ENCODE data around the gene WASHC4.
"Not testable (repeated sequence)": the region's sequence is repeated elsewhere in the genome, so short reads cannot be mapped to it uniquely, and the experiment has no call there.

WASHC4 gene

DNA sequence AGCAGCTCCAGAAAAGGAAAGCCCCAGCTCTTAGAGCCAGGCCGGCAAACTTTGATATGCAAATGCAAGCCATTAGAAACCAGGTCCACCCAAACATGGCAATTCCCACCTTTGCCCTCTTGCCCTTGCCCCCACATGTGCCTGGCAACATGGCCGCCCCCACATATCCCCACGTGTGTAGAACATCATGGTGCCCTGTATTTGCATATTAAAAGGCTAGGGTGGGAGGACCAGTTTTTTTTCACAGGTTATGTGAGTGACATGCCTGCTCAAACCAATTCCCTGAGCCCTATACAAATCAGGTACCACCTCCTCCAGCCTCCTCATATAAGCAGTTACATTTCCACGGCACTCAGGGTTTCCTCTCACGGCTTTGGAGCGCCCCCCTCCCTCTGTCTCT lies 17.2 kb upstream of the WASHC4 start:
- DNase-seq (ENCODE audit: low read depth in 2 of 2): no peak

DNA sequence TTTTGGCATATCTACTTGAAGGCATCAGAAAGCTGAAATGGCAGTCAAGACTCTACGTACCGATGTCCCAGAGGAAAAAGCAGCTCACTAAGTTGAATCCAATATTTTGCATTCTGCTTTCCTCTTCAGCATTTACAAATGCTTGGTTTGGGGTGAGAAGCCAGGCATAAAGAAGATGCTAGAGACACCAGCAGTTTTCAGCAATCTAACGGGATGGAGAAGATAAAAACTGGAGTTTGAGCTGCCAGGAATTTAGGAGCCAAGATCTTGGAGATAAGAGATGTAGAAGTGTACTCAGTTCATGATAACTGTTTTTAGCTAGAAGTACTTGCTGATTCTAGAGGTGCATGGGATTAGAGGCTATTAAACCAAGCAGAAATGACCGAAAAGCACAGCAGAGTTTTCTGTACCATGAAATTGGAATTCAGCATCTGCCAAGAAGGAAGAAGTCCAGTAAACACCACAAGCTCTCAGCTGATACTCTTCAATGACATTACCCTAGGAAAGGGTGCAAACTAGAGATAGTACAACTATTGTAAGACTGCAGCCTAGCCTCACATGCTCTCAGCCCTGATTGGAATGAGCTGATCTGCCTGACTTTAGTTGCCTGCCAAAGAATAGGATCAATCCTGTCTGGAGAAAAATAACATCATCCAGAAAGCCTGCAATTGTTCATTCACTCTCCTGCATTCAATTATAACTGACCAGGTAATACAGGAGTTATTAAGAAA lies 15.9 kb upstream of the WASHC4 start:
- DNase-seq (ENCODE audit: low read depth in 2 of 2): no peak

DNA sequence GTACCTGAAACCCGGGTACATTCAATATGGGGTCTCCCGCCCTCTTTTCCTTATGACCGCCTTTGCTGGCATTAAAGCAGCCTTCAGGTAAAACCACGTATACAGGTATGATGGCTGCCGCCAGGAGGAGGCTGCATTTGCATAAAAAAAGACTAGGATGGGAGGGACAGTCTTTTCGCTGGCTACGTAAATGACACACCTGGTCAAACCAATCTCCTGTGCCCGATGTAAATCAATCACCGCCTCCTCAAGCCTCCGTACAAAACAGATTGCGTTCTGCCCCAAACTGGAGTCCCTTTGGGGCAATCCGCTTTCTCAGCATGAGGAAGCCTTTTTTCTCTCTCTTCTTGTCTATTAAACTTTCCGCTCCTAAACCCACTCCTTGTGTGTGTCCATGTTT lies 15.2 kb upstream of the WASHC4 start:
- DNase-seq (ENCODE audit: low read depth in 2 of 2): no peak

DNA sequence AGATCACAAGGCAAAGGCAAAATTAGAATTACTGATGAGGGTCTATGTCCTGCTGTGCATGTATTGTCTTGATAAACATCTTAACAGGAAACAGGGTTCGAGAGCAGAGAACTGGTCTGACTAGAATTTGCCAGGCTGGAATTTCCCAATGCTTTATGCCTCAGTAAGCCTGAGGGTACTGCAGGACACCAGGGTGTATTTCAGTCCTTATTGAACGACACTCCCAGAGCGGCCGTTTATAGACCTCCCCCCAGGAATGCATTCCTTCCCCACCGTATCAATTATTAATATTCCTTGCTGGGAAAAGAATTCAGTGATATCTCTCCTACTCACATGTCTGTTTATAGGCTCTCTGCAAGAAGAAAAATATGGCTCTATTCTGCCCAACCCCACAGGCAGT lies 12.2 kb upstream of the WASHC4 start:
- DNase-seq (ENCODE audit: low read depth in 2 of 2): not testable (repeated sequence)

DNA sequence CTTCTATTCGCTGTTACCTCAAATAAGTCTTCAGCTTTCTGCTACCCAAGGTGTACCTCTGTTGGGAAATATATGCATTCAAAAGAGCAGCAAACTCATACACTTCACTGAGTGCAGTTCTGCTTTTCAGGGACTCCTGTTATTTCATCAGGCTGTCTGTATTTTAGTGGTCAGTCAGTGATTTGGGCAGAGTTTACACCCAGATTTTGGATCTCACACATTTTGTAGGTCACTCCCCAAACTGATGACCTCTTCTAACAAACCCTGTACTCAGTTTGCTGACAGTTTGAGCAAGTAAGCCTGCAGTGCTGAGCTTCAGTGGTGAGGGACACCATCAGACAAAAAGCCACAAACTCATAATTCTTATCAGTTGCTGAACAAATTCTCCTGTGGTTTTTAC lies 8.2 kb upstream of the WASHC4 start:
- no peak for DNase-seq (ENCODE audit: low read depth in 2 of 2)

DNA sequence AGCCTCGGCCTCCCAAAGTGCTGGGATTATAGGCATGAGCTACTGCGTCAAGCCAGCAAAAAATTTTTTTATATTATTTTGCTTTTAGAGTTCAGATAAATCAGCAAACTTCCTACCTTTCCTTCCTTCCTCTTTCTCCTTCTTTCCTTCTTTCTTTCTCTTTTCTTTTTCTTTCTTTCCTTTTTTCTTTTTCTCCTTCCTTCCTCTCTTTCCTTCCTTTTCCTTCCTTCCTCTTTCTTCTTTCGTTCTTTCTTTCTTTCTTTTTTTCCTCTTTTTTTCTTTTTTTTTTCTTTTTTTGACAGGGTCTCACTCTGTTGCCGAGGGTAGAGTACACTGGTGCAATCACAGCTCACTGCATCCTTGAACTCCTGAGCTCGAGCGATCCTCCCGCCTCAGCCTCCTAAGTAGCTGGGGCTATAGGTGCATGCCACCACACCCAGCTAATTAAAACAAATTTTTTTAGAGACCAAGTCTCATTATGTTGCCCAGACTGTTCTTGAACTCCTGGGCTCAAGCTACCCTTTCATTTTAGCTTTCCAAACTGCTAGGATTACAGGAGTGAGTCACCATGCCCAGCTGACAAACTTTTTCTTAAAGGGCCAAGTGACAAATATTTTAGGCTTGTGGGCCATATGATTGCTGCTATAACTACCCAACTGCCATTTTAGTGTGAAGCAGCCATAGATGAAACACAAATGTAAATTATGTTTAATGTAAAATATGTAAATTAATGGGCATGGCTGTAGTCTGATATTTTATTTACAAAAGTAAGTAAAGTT lies 7.1 kb upstream of the WASHC4 start:
- no peak for DNase-seq (ENCODE audit: low read depth in 2 of 2)

DNA sequence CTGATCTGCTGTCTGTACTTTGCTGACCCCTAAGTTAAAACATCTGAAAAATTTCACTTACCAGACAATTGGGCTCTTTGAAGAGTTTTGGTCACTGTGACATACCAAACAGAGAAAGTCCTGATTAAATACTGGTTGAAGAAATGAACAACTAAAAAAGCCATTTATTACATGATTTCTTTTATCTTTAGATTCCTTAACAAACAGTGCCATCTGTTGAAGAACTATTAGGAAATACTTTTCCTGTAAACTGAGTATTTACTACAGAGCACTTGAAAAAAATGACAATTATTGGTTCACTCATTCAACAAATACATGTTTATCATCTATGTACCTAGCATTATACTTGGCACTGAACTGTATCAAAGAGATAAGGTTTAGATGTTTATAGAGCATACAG lies 6.5 kb upstream of the WASHC4 start:
- DNase-seq (ENCODE audit: low read depth in 2 of 2): no peak

DNA sequence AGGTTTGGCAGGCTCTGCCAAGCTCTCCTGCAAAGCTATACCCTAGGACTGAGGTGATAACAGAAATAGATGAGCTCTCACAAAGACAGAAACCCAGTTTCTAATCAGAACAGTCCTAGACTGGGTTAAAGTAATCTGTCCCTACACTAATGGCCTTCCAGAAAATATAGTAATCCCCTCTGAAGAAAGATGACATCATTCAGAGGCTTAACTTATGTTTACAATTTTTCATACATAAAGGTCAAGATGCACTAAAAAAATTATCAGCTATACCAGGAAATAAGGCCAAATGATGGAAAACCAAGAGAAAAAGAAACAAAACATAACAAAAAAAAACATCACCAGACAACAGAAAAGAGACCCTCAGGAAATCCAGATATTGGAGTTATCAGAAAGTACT lies 4.9 kb upstream of the WASHC4 start:
- DNase-seq (ENCODE audit: low read depth in 2 of 2): no peak

DNA sequence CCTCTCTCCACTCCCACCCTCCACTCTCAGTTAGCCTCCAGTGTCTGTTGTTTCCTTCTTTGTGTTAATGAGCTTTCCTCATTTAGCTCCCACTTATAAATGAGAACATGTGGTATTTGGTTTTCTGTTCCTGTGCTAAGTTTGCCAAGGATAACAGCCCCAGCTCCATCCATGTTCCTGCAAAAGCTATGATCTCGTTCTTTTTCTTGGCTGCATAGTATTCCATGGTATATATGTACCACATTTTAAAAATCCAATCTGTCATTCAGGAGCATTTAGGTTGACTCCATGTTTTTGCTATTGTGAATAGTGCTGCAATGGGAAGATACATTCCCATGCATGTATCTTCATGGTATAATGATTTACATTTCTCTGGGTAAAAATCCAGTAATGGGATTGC lies 2.8 kb upstream of the WASHC4 start:
- no peak for DNase-seq (ENCODE audit: low read depth in 2 of 2)

DNA sequence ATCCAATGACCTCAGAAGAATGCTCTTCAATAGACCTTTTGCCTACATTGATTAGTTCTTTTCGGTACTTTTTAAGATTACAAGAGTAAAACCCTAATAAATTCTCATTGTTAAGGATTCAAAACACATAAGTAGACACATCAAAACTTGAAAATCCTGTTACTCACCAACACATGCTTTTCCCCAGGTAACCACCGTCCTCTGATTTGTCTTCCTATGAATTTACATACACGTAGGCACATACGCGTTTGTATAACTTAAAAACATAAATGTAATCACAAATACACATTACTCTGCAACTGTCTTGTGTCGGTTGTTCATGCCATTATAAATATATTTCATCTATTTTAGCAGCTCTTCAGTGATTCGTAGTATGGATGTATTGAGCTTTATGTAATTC lies 910 bp upstream of the WASHC4 start:
- no peak for DNase-seq (ENCODE audit: low read depth in 2 of 2)

DNA sequence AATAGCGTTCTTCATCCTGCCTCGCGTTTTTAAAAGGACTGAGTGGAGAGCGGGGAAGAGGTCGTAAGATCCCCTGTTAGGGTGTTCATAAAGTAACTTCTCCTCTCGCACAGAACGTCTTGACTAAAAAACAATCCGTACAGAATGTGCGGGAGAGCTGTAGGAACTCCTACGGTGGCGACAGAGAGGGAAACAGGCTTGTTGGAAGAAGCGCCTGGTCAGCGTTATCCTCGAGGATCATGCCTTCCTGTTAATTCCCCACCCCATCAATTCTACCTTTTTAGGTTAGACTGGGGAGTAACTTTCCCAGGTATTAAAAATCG lies 399 bp upstream of the WASHC4 start:
- DNase-seq (ENCODE audit: low read depth in 2 of 2): no peak

DNA sequence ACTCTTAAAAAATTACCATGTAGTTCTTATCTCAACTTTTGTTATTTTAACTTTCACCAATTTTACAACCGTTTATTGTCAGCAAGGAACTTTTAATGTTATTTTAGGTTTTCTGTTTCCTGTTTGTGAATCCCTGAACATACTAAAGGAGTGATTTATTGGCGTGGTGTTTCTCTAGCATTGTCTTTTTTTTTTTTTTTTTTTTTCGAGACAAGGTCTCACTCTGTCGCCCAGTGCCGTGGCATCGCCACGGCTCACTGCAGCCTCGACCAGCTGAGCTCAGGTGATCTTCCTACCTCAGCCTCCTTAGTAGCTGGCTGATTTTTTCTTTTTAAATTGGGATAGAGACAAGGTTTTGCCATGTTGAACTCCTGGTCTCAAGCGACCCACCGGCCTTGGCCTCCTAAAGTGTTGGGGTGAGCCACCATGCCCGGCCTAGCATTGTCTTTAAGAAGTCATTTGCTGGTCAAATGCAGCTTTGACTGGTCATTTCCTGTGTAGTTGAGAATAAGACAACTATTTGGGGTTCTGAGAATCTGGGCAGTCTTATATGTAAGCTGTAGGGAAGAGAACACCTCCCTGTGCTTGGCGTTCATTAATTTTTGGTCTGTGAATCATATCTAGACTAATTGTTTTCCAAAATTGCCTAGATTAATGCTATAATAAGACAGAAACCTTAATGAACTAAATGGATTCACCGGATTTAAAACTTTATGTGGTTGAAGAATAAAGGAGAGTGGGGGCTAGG lies 2.1 kb downstream of the WASHC4 start:
- no peak for DNase-seq (ENCODE audit: low read depth in 2 of 2)

DNA sequence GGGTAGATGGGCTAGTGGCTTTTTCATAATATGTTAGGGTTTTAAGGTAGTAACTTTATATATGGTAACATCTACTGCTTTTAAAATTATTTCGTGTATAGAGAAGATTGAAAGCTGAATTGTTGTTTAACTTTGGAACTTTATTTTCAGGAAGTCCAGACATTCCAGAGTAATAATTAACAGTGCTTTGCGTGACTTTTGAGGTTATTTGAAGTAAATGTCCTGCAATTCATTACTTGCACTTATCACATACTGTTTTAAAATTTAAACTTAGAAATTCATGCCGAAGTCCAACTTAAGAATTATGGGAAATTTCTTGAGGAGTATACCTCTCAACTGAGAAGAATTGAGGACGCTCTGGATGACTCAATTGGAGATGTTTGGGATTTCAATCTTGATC lies 3.3 kb downstream of the WASHC4 start:
- no peak for DNase-seq (ENCODE audit: low read depth in 2 of 2)

DNA sequence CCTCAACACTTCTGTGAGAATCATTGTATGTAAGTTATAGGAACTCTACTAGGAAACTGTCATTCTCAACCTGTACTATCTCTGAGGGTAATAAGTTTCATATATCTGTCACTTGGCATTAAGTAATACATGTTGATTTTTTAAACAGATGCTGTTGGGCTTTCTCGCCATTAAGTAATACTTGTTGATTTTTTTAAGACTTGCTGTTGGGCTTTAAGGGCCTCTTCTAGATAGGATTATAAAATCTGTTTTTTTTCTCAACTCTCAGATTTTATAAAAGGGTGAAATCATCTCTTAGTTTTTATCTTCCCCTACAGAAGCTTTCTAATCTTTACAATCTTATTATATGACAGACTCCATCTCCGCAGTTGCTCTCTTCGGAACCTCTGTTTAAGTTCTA lies 5.6 kb downstream of the WASHC4 start:
- no peak for DNase-seq (ENCODE audit: low read depth in 2 of 2)

DNA sequence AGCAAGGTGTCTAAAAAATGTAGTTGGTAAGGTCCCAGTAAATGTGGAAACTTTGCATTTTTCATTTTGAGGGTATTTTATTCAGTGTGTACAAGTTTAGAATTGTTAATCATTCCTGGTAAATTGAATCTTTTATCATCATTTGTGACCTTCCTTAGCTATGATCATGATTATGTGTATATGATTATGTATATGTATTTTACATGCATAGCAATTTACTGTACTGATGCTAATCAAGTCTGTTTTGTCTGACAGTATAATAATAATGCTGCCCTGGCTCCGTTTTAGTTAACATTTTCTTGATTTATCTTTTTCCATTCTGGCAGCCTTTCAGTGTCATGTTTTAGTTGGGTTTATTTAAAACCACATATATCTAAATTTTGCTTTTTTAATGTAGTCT lies 9.4 kb downstream of the WASHC4 start:
- no peak for DNase-seq (ENCODE audit: low read depth in 2 of 2)

DNA sequence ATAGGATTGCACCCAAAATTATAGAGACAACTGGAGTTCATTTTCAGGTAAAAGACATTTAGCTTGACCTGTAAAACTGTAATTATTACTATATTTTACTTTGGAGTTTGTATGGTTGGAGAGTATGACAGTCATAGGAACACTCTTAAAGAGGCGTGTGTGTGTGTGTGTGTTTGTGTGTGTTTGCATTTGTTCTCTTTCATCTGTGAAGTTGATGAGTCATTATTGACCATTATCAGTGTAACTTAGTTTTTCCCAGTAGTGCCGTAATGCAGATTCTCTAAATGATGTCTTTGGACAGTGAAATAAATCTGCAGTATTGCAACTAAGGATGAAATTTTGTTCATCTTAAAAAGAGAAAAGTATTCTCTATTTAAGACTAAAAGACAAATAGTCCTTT lies 13.0 kb downstream of the WASHC4 start:
- DNase-seq (ENCODE audit: low read depth in 2 of 2): no peak

DNA sequence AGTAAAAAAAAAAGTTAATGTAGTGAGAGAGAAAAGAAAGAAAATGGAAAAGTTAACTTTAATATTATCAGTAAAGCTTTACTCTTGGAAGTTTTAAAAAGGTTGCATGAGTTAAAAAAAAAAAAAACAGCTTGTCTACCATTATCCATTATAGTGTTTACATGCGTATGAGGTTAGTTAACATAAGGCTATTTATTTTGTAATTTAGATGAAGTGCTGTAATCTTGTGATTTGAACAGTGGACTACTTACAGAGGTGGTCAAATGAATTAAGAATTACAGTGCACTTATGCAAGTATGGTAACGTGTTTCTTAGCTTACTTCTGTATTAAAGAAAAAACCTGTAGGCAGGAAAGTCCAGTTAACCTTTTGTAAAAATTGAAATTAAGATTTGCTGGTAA lies 30.7 kb downstream of the WASHC4 start:
- no peak for DNase-seq (ENCODE audit: low read depth in 2 of 2)

DNA sequence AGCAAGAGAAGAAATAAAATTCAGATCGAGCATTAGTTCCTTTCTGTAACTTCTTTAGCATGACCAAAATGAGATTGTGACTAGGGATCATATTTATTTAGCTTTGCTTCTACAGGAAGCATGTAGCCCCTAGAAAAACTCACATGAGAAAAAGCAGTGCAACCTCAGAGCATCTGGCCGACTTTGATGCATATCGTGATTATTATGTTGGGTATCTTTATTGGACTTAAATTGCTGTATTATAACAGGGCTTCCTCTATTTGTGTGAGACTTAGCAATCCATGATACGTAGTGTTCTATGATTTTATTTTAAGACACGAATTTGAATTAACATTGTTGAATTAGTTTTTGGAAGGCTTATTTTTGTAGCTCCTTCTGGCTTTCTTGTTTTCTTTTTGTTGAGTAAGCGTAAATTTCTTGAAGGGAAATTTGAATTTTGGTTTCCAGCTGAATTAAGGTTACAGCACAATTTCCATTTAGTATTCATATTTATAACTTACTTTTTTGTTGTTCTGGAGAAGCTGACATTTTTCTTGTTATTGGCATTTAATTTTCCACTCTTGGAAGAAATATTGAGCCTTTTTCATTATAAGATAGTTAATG lies 33.9 kb downstream of the WASHC4 start:
- DNase-seq (ENCODE audit: low read depth in 2 of 2): no peak

DNA sequence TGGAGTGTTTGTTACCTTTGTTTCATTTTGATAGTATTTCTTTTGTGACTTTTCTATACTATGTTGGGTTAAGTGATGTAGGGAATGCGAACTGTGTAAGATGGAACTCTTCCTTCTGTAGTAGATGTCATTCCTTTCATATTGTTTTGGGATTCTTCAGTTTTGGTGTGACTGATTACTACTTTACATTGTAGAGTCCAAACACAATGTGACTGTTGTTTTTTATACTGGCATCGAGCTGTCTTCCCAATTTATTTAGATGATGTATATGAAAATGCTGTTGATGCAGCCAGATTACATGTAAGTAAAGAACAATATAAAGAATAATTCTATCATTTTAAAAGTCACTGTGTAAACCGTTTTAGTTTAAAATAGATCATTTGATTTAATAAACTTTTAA lies 34.7 kb downstream of the WASHC4 start:
- DNase-seq (ENCODE audit: low read depth in 2 of 2): no peak

DNA sequence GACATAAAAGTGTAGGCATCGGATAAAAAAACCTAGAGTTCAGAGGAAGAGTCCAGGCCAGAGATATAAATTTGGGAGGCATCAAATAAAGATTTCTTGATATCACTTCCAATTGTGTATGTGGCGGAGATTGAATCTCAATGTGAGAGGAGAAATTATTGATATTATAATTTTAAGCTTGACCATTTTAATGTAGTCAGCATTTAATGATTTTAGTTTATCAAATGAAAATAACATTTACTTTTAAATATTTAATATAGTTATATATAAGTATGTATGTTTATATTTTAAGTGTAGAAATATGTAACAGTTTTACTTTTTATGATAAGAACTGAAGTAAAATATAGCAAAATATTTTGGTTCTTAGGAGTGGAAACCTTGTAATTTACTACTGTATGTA lies 48.7 kb downstream of the WASHC4 start:
- no peak for DNase-seq (ENCODE audit: low read depth in 2 of 2)

DNA sequence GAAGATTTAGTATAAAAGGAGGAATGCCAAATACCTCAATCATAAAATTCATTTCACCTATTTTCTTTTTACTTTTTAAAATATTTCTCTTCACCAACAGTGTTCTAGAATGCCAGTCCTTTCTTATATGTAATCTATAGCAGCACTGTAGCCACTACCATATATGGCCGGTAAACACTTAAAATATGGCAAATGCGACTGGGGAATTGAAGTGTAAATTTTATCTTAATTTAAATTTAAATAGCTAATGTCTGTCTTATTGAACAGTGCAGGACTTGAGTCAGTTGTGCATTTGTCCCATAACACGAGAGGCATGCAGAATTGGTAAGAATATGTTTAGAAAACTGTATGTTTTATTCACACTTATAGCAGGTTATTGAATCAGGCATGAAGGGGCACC lies 50.1 kb downstream of the WASHC4 start:
- DNase-seq (ENCODE audit: low read depth in 2 of 2): no peak

DNA sequence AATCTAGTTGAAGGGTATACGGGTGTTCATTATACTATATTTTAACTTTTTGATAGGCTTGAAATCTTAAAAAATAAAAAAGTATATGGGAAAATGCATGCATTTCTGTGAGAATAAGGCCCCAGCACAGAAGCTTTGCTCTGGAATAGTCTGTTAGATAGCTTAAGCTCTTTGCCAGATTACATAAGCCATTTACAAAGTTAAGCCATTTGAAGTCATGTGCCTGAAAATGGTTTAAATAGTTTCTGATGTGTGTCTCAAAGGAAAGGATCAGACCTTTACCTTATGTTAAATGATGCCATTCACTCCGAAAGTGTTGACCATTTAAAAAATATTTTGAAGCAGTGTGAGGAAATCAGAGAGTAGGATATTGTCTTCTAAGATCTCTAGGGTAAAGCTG lies 51.3 kb downstream of the WASHC4 start:
- DNase-seq (ENCODE audit: low read depth in 2 of 2): no peak

DNA sequence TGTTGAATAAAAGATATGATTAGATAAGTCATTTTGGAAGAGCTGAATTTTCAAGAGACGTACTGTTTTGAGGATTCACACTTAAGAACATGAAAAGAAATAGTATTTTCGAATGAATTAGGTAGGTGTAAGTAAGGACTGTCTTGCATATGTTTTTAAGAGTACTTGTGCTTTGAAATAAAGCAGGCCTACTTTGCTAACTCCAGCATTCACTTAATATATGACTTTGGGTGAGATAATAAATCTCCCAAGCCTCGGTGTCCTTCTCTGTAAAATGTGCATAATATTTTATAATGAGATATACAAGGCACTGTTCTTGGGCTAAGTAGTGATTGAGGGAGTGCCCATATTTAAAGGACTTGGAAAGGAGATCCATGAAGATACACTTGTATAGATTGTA lies 54.6 kb downstream of the WASHC4 start:
- no peak for DNase-seq (ENCODE audit: low read depth in 2 of 2)
